Neural cell (in vitro differentiated cells): ENCODE data around the gene RAB27A.
"Not testable (repeated sequence)": the region's sequence is repeated elsewhere in the genome, so short reads cannot be mapped to it uniquely, and the experiment has no call there.

Experiments
- CTCF ChIP-seq: fragments of 450-650 bp; IDR thresholded peaks from 2 replicates; pipeline ENCODE4 v1.5.1; 2014; ENCODE audit warnings: antibody characterized with exemption, mild to moderate bottlenecking, moderate library complexity; ENCODE audit not compliant: poor library complexity, severe bottlenecking
- POLR2AphosphoS5 ChIP-seq: IDR thresholded peaks from 2 replicates; pipeline ENCODE4 v1.6.1; 2012
- REST ChIP-seq: IDR thresholded peaks from 2 replicates; pipeline ENCODE4 v1.6.1; 2012; ENCODE audit warnings: borderline replicate concordance

GRCh38 chr15:55286442-55287189 is 3.0 kb downstream of the RAB27A start:
- TF ChIP-seq CTCF, REST, POLR2AphosphoS5: not testable (repeated sequence)
